GM19351 (cell line): ENCODE measurements around the gene ACSBG1.

ENCODE experiments used
- ATAC-seq: cut with Tn5 transposase; IDR thresholded peaks from one replicate; pipeline ENCODE4 v1.9.1; 2021; ENCODE audit warnings: mild to moderate bottlenecking, moderate library complexity; ENCODE audit not compliant: unreplicated experiment

The ACSBG1 gene

GRCh38 chr15:78140292-78140691, 94.1 kb downstream of the ACSBG1 start:
- no peak for ATAC-seq

DNA sequence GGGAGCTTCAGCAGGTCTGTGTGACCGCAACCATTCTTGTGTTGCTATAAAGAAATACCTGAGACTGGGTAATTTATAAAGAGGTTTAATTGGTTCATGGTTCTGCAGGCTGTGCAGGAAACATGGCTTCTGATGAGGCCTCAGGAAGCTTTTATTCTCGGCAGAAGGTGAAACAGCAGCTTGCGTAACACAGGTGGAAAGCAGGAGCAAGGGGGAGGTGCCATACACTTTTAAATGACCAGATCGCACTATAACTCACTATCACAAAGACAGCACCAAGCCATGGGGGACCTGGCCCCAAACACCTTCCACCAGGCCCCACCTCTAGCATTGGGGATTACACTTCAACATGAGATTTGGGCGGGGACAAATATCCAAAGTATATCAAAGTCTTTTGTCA, 94.8 kb downstream of the ACSBG1 start:
- no peak for ATAC-seq

GRCh38 chr15:78133801-78134200, 100.6 kb downstream of the ACSBG1 start:
- no peak for ATAC-seq

DNA sequence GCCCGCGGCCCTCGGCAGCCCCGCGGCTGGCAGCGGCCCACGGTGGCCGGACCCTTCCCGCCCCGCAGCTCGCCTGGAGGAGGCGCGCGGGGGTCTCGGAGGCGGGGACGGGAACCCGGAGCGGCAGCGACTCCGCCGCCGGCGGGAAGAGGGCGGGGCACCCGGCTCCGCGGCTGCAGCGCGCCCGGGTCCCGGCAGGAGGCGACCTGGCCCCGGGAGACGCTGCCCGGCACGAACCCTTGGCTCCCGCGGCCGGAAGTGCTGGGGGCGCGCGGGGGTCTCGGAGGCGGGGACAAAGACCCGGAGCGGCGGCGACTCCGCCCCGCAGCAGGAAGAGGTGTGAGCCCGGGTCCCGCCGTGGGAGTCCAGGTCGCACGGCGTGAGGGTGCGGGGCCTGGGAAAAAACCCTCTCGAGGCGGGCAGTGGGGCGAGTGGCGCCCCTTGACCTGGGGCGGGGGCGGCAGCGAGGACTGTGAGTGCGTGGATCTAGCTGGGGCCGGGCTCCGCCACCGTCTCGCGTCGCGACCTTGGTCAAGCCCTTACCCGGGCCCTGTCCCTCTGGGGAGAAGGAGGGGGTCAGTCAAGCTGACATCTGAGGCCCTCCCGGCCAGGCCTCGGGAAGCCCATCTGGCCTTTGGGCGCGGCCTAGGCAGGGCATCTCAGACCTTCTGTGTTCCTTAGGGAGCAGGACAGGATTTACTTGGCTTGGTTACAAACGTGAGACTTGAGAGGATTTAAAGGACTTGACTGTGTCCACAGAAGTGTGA, 102.9 kb downstream of the ACSBG1 start, which contains the start of gene CIB2:
Gene CIB2, minus strand, starts transcription at position 151 of the 767 bp plus-strand sequence. CDS start 230 bp downstream, outside the sequence.
- ATAC-seq: peak; percentile 84

GRCh38 chr15:78130466-78131294, 103.7 kb downstream of the ACSBG1 start:
- peak; percentile 47 for ATAC-seq

DNA sequence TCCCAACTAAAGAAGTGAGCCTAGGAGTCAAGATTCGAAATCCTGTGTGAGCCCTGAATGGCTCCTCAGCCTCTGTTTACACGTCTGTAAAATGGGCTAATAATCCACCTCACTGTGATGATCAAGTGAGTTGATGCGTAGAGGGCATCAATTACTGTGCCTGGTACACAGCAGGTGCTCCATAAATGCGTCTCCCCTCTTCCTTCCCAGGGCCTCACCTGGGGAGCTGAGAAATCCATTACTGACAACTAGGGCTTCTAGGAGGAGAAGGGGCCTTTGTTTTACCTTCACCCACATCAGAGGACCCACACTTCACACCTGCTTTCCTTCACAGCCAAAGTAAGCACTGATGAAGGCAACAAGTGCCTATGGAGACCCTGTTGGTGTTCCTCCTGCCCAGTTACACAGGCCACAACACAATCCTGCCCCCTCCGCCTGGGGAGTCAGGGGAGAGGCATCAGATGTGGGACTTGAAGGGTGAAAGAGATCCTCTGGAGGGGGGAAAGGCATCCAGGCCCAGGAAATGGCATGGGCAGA, 104.5 kb downstream of the ACSBG1 start:
- ATAC-seq: no peak

DNA sequence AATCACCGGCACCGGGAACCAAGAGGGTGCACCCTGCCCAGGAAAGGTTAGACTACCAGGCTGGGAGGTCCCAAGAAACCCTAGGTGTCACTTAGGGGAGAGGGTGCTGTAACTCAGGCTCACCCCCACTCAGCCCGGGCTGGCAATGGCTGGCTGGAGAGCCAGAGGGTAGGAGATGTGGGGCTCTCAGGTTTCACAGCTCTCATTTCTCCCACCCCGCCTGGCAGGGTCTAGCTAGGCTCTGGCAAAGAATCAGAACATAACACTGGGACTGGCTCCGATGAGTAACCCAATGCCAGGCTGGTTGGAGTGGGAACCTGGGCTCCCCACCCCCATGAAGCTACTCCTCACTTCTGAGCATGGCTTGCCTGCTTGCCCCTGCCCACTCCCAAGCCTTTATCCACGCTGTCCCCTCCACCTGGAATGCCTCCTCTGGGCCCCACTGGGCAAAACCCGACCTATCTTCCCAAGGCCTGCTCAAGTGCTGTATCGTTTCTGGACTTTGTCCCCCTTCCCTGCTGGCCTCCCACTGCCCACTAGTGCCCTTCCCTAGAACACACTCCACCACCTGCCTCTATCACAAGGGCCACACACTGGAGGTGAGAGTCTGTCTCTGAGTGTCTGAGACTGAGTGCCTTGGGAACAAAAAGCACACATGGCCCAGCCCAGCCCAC, 105.2 kb downstream of the ACSBG1 start:
- no peak for ATAC-seq

DNA sequence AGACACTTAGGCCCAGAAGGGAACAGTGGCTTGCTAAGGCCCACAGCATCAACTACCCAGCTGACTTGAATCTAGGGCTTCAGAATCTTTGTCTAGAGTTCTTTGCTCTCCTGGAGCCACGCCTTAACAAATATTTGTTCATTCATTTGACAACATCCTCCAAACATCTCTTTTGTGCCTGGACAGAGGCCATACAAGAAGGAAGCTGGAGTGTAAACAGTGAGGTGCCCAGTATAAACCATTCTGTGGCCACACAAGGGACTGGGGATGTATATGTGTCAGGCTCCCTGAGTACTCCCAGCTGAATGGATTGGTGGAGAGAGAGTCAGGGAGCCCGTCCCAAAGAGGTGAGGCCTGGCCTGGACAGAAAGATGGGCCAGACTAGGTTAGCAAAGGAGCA, 106.5 kb downstream of the ACSBG1 start:
- ATAC-seq: no peak

- ATAC-seq: no peak
Measured at GRCh38 chr15:78125267-78125666, 109.1 kb downstream of the ACSBG1 start.

DNA sequence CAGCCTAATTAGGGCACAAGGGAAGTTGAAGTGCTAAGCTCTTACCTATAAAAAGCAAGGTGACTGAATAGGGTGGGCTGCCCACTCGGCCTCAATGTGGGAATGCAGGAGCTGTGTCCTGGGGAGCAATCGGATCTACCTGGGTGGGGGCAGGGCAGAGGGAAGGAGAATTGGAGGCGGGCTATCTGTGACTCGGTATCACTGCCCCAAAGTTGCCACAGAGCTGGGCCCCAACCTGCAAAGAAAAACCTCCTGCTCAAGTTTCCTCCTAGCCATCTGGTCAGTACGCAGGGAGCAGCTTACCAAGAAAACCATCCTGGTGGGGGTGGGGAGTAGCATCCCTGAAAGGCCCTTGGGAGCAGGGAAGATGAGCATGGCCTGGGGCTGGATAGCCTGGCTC, 113.8 kb downstream of the ACSBG1 start:
- no peak for ATAC-seq
